ENCODE results near the gene RGL3.
"Not testable (repeated sequence)": the region's sequence is repeated elsewhere in the genome, so short reads cannot be mapped to it uniquely, and the experiment has no call there.

Gene RGL3

GRCh38 chr19:11416346-11417052 lies 2.6 kb downstream of the RGL3 start:
- DNase-seq: no peak

DNA sequence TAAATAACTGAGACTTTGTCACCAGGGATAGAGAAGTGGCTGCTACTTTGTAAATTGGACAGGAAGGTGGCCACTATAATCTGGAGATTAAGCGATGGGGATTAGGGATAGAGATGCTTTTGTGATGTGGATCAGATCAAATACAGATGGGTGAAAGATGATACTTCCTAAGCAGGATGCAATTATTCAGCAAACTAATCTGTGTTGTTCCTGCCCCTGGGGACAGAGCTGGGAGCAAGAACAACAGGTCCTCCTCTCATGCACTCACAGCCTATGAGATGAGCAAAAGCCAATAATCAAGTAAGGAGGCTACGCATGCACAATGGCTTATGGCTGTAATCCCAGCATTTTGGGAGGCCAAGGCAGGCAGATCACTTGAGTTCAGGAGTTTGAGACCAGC lies 4.6 kb downstream of the RGL3 start:
- no peak for DNase-seq

DNA sequence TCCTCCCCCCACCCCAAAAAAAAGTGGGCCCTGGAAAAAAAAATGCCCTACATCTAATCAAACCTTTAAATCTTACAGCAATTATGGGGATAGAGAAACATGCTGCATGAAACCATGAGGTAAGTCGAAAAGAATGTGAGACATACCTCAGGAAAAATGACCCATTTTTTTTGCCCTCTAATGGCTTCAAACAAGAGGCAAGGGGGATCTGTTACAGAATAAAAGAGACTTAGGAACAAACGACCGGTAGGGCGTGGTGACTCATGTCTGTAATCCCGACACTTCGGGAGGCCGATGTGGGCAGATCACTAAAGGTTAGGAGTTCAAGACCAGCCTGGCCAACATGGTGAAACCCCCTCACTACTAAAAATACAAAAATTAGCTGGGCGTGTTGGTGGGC lies 8.4 kb downstream of the RGL3 start:
- DNase-seq: no peak

DNA sequence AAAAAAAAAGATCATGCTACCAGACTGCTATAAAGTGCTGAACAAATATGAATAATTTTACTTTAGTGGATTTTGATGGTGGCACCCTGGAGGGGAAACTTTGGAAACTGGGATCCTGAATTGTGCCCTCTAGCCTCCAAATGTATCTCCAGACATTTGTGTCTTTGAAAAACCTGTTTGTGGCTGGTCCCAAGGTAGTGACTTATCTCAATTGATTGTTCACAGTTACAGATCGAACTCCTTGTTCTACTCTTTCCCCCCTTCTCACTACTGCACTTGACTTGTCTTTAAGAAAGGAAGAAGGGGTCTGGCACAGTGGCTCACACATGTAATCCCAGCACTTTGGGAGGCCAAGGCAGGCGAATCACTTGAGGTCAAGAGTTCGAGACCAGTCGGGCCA lies 10.5 kb downstream of the RGL3 start:
- no peak for DNase-seq

DNA sequence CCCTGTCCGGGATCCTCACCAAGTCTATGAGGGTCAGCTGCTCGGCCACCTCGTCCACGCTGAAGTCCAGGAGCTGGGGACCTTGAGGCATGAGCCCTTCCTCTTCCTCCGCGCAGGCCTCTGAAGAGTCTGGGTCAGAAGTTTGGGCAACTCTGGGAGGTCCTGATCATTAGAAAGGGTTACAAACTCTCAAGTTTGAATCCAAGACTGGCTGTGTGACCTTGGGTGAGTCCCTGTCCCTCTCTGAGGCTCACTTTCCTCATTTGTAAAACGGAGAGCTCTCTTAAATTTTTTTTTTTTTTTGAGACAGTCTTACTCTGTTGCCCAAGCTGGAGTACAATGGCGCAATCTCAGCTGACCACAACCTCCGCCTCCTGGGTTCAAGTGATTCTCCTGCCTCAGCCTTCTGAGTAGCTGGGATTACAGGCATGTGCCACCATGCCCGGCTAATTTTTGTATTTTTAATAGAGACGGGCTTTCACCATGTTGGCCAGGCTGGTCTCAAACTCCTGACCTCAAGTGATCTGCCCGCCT lies 12.3 kb downstream of the RGL3 start:
- DNase-seq: not testable (repeated sequence)

- peak; percentile 38 for DNase-seq
Measured at GRCh38 chr19:11405846-11406643, 13.1 kb downstream of the RGL3 start.

DNA sequence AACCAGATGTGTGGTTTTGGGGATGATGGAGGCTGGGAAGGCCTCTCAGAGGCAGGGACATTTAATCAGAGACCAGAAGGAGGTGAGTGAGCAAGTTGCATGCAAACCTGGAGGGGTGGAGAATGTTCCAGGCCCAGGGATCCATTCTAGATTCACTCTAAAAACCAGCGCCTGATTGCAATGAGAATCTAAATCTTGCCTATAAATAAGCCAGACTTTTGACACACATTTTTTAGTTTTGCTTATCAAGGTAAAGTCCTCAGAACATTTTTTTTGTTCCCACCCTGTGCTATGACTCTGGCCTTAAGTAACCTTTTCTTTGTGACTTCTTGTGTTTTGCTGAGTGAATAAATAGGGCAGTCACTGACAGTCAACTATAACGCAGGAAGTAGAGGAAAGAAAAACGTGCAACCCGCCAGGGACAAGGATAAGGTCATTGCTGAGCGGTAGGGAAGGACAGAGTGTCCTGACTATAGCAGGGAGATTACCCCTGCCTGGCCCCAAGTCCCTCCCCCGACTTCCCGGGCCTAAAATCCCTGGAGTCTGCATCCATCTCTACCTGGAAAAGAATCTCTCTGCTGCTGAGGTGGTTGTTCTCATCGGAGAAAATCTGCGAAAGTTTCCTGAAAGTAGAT lies 14.4 kb downstream of the RGL3 start:
- no peak for DNase-seq

DNA sequence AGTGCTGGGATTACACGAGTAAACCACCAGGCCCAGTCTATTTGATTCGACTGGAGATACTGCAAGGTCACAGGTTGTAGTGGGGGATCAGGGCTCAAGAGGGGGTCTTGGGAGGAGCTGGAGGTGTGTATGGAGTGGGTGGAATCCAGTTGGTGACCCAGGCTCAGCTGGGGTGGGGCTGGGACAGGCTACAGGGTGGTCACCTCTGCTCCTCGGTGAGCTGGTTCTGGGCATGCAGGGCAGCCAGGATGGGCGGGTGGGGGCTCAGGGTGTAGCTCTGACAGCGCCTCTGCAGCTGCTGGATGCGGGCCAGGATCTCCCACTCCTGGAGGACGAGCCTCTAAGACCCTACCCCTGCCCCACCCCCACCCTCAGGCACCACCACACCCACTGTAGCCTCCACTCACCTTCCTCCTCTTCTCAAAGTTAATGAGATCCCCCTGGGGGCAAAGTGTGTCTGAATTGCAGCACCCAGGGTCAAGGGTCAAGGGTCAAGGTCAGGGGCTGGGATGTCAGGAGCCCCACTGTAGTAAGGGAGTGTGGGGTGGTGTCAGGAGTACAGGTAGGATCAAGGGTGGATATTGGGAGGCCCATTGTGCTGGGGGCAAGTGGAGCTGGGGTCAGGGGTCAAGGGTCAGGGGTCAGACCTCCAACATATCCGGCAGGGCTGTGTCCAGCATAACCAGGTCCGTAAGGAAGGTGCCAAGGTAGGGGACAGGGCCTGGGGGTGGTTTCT lies 17.1 kb downstream of the RGL3 start:
- no peak for DNase-seq

DNA sequence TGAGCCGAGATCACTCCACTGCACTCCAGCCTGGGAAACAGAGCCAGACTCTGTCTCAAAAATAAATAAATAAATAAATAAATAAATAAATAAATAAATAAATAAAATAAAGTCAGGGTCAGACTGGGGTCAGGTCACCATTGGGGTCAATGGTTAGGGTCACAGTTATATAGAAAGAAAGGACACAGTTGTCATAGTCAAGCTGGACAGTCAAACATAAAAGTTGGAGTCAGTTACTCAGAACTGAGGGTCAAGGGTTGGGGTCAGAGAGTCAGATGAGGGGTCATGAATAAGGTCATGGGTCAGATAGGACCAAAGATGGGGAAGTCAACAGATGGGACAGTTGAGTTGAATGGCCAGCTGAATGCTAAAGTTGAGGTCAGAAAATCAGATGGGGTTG lies 18.3 kb downstream of the RGL3 start:
- no peak for DNase-seq

DNA sequence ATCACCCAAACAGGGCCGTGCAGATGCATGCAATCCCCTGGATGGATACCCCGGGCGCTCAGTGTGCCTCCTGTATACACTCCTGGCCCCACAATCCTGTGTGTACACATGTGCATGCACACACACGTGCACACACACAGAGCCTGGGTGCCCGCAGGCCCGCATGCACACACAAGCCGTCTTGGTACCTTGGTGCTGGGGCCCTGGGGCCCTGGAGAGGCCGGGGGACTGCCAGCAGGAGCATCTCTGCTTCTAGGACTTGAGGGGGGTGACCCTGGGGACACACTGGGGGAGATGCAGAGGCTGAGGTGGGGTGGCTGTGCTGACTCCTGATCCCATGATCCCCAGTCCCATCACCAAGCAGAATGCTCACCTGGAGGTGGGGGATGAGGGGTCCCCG lies 19.4 kb downstream of the RGL3 start:
- no peak for DNase-seq

GRCh38 chr19:11397089-11397610 lies 22.0 kb downstream of the RGL3 start:
- no peak for DNase-seq

- DNase-seq: no peak
Measured at GRCh38 chr19:11390933-11391680, 28.0 kb downstream of the RGL3 start.

DNA sequence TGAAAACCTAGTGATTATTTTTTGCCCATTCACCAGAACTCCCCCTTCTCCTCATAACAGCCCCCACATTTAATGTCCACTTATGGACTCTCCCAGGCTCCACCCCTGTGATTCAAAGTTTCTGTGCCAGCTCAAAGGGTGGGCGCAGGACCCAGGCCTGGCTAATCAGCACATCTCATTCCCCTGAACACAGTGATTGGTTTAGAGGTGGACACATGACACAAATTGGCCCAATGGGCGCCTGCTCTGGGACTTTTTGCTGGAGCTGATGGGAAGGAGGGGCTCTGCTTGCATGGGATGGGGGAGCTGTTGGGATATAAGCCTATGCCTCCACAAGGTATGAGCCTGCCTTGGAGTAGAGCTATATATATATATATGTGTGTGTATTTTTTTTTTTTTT lies 28.8 kb downstream of the RGL3 start:
- DNase-seq: no peak

- peak; percentile 21 for DNase-seq
Measured at GRCh38 chr19:11387162-11388034, 31.7 kb downstream of the RGL3 start.

- DNase-seq: no peak
Measured at GRCh38 chr19:11384778-11385129, 34.4 kb downstream of the RGL3 start.

DNA sequence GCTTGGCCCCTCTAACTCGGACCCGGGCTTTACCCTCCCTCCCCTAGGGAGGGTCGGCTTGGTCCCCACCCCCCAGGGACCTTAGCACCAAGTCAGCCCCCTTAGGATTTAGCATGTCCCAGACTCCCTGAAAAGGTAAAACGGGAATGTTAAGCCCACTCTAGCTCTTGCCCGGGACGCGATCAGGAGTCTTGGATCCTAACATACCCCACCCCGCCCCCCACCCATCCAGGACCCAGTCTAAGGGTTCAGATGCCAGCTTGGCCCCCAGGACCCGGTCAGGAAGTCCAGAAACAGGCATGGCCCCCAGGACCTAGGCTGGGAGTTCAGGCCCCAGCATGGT lies 35.4 kb downstream of the RGL3 start:
- DNase-seq: no peak

GRCh38 chr19:11382898-11383705 lies 36.0 kb downstream of the RGL3 start:
- DNase-seq: peak; percentile 63

DNA sequence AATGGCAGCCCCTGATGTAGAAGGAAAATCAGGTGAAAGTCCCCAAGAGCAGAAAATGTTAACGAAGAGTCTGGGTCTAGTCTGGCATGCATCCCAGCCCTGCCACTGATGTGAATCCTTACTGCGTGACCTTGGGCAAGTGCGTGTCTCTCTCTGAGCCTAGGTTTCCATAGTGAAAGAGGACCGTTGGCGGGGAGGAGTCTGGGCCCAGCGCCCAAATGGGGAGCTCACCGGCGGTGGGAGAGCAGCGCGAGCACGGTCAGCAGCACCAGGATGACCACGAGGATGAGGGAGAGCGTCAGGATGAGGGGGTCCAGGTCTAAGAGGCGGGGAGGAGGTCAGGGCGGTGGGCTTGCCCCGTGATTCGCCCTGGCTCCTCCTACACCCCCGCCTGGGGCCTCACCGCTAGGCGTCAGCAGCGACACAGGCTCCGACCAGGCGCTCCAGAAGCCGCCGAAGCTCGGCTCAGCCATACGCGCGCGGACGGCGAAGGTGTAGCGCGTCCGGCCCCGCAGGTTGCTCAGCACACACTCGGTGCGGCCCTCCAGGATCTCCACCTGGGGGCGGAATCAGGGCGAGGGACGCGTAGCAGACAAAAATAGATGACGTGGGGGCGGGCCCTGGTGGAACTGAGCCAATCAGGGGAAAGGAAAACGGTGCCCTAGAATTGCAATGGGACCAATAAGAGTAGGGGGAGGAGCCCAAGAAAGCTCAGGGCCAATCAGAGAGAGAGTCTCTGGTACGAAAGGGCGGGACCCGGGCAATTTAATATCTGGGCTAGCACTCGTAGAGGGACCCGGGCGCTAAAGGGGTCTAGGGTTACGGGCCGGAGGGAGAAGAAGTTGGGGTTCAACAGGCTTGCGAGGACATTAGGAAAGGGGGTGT lies 38.2 kb downstream of the RGL3 start:
- peak; percentile 98 for DNase-seq

DNA sequence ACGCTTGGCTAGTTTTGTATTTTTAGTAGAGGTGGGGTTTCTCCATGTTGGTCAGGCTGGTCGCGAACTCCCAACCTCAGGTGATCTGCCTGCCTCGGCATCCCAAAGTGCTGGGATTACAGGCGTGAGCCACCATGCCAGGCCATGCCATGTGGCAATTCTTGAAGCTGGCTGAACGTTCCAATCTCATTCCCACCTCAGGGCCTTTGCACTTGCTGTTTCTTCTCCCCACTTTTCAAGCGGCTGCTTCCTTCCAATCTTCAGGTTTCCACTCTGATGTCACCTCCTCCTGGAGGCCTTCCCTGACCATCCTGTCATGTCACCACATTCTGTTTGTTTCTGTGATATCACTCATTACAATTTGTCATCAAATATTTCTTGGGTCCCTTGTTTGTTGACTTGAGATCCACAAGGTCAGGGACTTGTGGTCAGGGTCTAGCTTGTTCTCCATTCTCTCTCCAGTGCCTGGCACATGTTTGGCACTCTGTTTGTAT lies 39.2 kb downstream of the RGL3 start:
- no peak for DNase-seq

Measured in CD4-positive, alpha-beta T cell treated with Interferon gamma for 1 hour (primary cell).